Measurements from ENCODE around the gene SLC39A11. TPM values are rescaled to one million over a fixed set of nuclear protein-coding genes. Genes with fewer than 3 reads are reported as not detected.

SLC39A11 gene
- total and polyA plus RNA-seq, 8 donors = 13.6 to 49.0 (median 17.5) TPM

DNA sequence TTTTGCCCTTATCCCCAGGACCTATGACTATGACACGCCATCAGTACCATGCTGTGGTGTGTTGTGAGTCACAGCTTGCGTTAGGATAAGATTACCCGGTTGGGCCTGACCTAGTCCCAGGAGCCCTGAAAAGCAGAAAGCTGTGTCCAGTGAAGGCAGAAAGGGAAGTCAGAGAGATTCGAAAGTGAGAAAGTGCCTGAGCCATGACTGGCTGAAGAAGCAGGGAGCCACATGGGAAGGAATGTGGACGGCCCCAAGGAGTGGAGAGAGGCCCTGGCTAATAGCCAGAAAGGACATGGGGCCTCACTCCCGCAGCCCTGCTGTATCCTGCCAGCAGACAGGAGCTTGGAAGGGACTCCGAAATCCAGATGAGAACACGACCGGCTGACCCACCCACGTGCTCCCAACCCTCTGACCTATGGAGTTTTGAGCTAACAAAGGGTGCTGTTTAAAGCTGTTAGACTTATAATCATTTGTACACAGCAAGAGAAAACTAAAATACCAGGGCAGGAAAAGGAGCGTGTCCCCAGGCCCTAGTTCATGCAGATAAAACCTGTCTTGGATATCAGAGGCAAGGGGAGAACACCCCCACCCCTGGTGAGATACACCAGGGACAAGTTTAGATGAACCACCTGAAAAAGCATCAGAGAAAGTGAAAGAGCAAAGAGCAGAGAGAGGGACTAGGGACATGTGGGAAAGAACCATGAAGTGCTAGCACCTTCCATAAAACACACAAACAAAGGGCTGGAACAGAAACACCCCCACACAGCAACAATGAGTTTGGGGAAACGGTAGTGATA lies 115.3 kb downstream of the SLC39A11 start:
- Histone ChIP-seq H3K4me1 (peaks cover 11 to 20% of the 10 kb centered on the region in 2 donors), H3K4me3 (no peak overlapping the region), H3K36me3 (no peaks in the 10 kb centered on the region), H3K27me3 (no peaks in the 10 kb centered on the region), H3K9me3 (no peaks in the 10 kb centered on the region), H3K27ac (peak overlapping the region; percentile 23 to 62)
- DNase-seq (peak in 3 of 4 donors; percentile 40 to 71 (median 48)), ATAC-seq (peak; percentile 79)
- TF ChIP-seq, protein P1, sequence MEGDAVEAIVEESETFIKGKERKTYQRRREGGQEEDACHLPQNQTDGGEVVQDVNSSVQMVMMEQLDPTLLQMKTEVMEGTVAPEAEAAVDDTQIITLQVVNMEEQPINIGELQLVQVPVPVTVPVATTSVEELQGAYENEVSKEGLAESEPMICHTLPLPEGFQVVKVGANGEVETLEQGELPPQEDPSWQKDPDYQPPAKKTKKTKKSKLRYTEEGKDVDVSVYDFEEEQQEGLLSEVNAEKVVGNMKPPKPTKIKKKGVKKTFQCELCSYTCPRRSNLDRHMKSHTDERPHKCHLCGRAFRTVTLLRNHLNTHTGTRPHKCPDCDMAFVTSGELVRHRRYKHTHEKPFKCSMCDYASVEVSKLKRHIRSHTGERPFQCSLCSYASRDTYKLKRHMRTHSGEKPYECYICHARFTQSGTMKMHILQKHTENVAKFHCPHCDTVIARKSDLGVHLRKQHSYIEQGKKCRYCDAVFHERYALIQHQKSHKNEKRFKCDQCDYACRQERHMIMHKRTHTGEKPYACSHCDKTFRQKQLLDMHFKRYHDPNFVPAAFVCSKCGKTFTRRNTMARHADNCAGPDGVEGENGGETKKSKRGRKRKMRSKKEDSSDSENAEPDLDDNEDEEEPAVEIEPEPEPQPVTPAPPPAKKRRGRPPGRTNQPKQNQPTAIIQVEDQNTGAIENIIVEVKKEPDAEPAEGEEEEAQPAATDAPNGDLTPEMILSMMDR (IDR thresholded peaks at IDR 0.05) = no peak
- intact Hi-C loops (cut with DNase I) = no loop called here

DNA sequence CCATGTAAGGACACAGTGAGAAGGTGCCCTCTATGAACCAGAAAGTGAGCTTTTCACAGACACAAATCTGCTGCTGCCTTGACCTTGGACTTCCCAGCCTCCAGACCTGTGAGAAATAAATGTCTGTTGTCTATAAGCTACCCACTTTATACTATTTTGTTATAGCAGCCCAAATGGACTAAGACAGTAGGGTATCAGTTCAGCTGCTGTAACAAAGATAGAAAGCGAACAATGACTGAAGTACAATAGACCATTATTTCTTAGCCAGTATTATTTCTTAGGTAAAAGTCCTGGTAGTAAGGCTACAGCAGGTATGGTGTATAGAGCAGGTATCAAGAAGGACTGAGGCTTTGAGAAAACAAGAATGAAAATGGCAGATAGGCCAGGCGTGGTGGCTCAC lies 117.0 kb downstream of the SLC39A11 start:
- TF ChIP-seq, protein P1 (IDR thresholded peaks at IDR 0.05) = no peak
- intact Hi-C loops (cut with DNase I) = no loop called here
- no peak overlapping the region for H3K27ac ChIP-seq
- no peak overlapping the region for H3K4me3 ChIP-seq
- no peaks in the 10 kb centered on the region for H3K36me3 ChIP-seq
- H3K27me3 ChIP-seq = no peaks in the 10 kb centered on the region
- peaks cover 11 to 20% of the 10 kb centered on the region in 2 donors for H3K4me1 ChIP-seq
- H3K9me3 ChIP-seq = no peaks in the 10 kb centered on the region
- no peak for ATAC-seq
- DNase-seq = no peak

DNA sequence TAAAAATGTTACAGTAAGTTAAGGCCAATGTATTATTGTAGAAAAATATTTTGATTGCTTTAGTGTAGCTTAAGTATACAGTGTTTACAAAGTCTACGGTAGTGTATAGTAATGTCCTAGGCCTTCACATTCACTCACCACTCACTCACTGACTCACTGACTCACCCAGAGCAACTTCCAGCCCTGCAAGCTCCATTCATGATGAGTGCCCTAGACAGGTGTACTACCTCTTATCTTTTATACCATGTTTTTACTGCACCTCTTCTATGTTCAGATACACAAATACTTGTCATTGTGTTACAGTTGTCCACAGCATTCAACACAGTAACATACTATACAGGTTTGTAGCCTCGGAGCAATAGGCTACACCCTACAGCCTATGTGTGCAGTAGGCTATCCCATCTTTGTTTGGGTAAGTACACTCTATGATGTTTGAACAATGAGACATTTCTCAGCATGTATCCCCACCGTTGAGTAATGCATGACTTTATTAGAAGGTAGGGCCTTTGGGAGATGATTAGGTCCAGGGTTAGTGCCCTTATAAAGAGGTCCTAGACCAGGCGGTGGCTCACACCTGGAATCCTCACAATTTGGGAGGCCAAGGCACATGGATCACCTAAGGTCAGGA lies 117.8 kb downstream of the SLC39A11 start:
- H3K27me3 ChIP-seq = no peaks in the 10 kb centered on the region
- peaks cover 11 to 20% of the 10 kb centered on the region in 2 donors for H3K4me1 ChIP-seq
- intact Hi-C loops (cut with DNase I) = no loop called here

DNA sequence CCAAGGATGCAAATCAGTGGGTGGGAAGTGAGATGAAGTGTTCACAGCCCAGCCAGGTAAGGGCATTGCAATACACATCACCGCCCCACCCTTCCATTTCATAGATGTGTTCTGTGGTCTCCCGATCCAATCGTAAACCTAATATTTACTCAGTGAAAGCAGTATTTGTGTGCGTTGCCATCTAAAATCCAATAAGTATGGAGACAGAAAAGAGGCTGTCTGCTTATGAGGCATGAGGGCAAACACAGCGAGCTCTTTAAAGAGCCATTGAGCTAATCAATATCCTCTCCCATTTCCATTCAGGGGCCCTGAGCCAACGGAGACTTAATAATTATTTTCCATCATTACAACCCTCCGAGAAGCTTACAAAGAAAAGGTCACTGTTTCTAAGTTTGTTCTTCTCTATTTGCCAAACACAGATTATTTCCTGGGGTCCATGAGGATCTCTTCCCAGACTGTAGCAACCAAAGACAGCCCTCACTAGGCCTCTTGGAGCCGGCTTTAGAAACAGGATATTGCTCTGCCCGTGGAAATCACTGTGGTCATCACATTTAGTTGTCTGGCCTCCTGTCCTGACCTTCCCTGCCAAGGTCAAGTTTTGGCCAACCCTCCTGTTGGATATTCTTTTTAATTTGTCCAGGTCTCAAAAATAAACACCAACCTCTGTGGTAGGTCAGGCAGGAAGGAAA lies 120.1 kb downstream of the SLC39A11 start:
- H3K27me3 ChIP-seq = no peaks in the 10 kb centered on the region
- H3K9me3 ChIP-seq = no peaks in the 10 kb centered on the region
- H3K27ac ChIP-seq = no peak overlapping the region
- DNase-seq = no peak
- peaks cover 10% of the 10 kb centered on the region in 2 donors for H3K4me1 ChIP-seq
- no peaks in the 10 kb centered on the region for H3K36me3 ChIP-seq
- TF ChIP-seq, protein P1 (IDR thresholded peaks at IDR 0.05) = no peak
- intact Hi-C loops (cut with DNase I) = no loop called here
- H3K4me3 ChIP-seq = no peak overlapping the region
- ATAC-seq = no peak

More for the DNA sequence above, 117.8 kb downstream of the SLC39A11 start:
- TF ChIP-seq, protein P1 (IDR thresholded peaks at IDR 0.05) = no peak
- Histone ChIP-seq H3K27ac (no peak overlapping the region), H3K36me3 (no peaks in the 10 kb centered on the region), H3K9me3 (no peaks in the 10 kb centered on the region), H3K4me3 (no peak overlapping the region)
- DNase-seq (no peak), ATAC-seq (peak; percentile 31)
